Body of pancreas (tissue), 4 donors: ENCODE measurements around the gene FHAD1.

Experiments used
- CTCF ChIP-seq, 7 experiments: fragments of 450-650 bp in 4 of 7; fragments of 200-600 bp in 3 of 7; sonication (generic) in 3 of 7; IDR thresholded peaks; one replicate each; pipeline ENCODE4 v1.5.1; 2016 to 2019; ENCODE audit warnings: antibody characterized with exemption in 7 of 7
- POLR2A ChIP-seq, 3 donors: fragments of 450-650 bp; IDR thresholded peaks; one replicate each; pipeline ENCODE4 v1.6.1; 2016; ENCODE audit warnings: antibody characterized with exemption in 3 of 3, mild to moderate bottlenecking in 2 of 3

GRCh38 chr1:15295696-15296095 is 48.7 kb downstream of the FHAD1 start:
- no peak for TF ChIP-seq CTCF (IDR thresholded peaks at IDR 0.05)
- TF ChIP-seq POLR2A (IDR thresholded peaks at IDR 0.05): no peak
